Measurements from ENCODE around the gene MRPL4. TPM values are rescaled to one million over a fixed set of nuclear protein-coding genes. Genes with fewer than 3 reads are reported as not detected.

Gene MRPL4
- total RNA-seq, 1 donor from 2014 or later = 67.3 TPM

- DNase-seq (ENCODE audit: extremely low spot score, unreplicated experiment) = no peak
- no peak for TF ChIP-seq CTCF (conservative IDR thresholded peaks at IDR 0.05)
- Mint-ChIP-seq H3K27me3 (no peaks in the 10 kb centered on the region), H3K4me3 (no peak overlapping the region), H3K9me3 (peaks cover 5% of the 10 kb centered on the region), H3K27ac (no peak overlapping the region), H3K36me3 (no peaks in the 10 kb centered on the region), H3K4me1 (ENCODE audit: unreplicated experiment) (no peaks in the 10 kb centered on the region)
Observed at GRCh38 chr19:10209315-10209714, 42.7 kb upstream of the MRPL4 start.

DNA sequence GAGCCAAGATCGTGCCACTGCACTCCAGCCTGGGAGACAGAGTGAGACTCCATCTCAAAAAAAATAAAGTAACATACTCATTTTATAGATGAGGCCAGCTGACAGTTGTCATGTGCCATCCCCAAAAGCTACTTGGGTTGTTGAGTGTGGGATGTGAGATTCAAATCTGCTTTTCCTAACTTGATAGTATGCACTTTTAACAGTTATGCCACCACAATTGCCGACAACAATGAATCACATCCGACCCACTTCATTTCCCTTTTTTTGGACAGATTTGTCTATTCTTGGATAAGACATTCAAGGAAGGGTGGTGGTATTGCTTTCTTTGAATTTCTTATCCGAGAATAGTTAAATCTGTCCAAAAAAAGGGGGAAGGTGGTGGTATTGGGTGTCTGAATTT, 41.0 kb upstream of the MRPL4 start:
- Mint-ChIP-seq H3K4me1 (ENCODE audit: unreplicated experiment) (no peaks in the 10 kb centered on the region), H3K36me3 (no peaks in the 10 kb centered on the region), H3K9me3 (peaks cover 5% of the 10 kb centered on the region), H3K4me3 (no peak overlapping the region), H3K27me3 (no peaks in the 10 kb centered on the region), H3K27ac (no peak overlapping the region)
- DNase-seq (ENCODE audit: extremely low spot score, unreplicated experiment) = no peak
- no peak for TF ChIP-seq CTCF (conservative IDR thresholded peaks at IDR 0.05)

- Mint-ChIP-seq H3K27me3 (no peaks in the 10 kb centered on the region), H3K36me3 (no peaks in the 10 kb centered on the region), H3K4me3 (no peak overlapping the region), H3K4me1 (ENCODE audit: unreplicated experiment) (no peaks in the 10 kb centered on the region), H3K27ac (no peak overlapping the region), H3K9me3 (peaks cover 4% of the 10 kb centered on the region)
- no peak for DNase-seq (ENCODE audit: extremely low spot score, unreplicated experiment)
- TF ChIP-seq CTCF (conservative IDR thresholded peaks at IDR 0.05) = no peak
Observed at GRCh38 chr19:10211691-10212090, 40.3 kb upstream of the MRPL4 start.

GRCh38 chr19:10214784-10215183, 37.2 kb upstream of the MRPL4 start:
- H3K27ac Mint-ChIP-seq = no peak overlapping the region
- H3K4me3 Mint-ChIP-seq = no peak overlapping the region
- H3K9me3 Mint-ChIP-seq = no peaks in the 10 kb centered on the region

DNA sequence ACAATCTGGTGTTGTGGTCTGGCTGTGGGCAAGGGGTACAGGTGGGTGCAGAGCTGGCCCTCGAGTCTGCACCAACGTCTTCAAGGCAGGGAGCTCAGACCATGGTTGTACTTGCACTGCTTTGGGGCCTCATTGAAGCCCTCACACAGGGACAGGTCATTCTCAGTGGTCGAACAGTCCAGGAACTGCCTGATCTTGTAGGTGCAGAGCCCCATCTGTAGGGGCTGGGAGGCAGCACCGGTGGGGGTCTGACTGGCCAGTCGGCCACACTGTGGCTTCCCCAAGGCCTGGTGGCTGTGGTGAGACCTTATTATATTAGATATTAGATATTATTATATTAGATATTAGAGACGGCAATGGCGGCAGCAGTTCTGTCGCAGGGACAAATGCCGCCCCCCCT, 34.9 kb upstream of the MRPL4 start:
- no peaks in the 10 kb centered on the region for H3K27me3 Mint-ChIP-seq
- no peak for TF ChIP-seq CTCF (conservative IDR thresholded peaks at IDR 0.05)
- H3K36me3 Mint-ChIP-seq = no peaks in the 10 kb centered on the region
- no peaks in the 10 kb centered on the region for H3K9me3 Mint-ChIP-seq
- H3K27ac Mint-ChIP-seq = no peak overlapping the region
- H3K4me3 Mint-ChIP-seq = no peak overlapping the region
- H3K4me1 Mint-ChIP-seq (ENCODE audit: unreplicated experiment) = no peaks in the 10 kb centered on the region
- DNase-seq (ENCODE audit: extremely low spot score, unreplicated experiment) = no peak

More at GRCh38 chr19:10214784-10215183, 37.2 kb upstream of the MRPL4 start:
- no peak for TF ChIP-seq CTCF (conservative IDR thresholded peaks at IDR 0.05)
- Mint-ChIP-seq H3K27me3 (no peaks in the 10 kb centered on the region), H3K4me1 (ENCODE audit: unreplicated experiment) (no peaks in the 10 kb centered on the region), H3K36me3 (no peaks in the 10 kb centered on the region)
- DNase-seq (ENCODE audit: extremely low spot score, unreplicated experiment) = no peak

DNA sequence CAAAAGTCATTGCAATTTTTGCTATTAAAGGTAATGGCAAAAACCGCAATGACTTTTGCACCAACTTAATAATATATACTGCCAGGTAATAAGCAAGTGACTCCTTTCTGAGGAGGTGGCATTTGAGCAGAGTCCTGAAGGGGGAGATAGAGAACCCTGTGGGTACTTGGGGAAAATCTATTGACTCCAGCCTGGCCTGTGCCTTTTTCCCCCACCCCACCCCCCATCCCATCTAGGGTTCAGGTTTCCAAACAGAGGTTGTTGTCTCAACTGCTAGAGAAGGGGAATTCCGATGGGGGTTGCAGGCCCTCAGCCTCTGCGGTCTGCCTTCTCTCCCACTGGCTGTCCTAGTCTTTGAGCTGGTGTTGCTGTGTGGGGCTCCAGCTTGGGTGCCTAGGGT, 32.3 kb upstream of the MRPL4 start:
- no peak for DNase-seq (ENCODE audit: extremely low spot score, unreplicated experiment)
- peak; percentile 57 for TF ChIP-seq CTCF (conservative IDR thresholded peaks at IDR 0.05)
- H3K27ac Mint-ChIP-seq = no peak overlapping the region
- H3K9me3 Mint-ChIP-seq = no peaks in the 10 kb centered on the region
- no peaks in the 10 kb centered on the region for H3K27me3 Mint-ChIP-seq
- H3K4me3 Mint-ChIP-seq = no peak overlapping the region
- peaks cover 3% of the 10 kb centered on the region for H3K36me3 Mint-ChIP-seq
- H3K4me1 Mint-ChIP-seq (ENCODE audit: unreplicated experiment) = peaks cover under 1% of the 10 kb centered on the region

Data from type B pancreatic cell (in vitro differentiated cells).